Activated CD8-positive, alpha-beta memory T cell treated with anti-CD3 and anti-CD28 coated beads for 48 hours (primary cell): ENCODE measurements around the gene MLX.
A peak's percentile ranks its signal among the peaks of the same experiment; 100 is the strongest.

Experiments used
- DNase-seq, 3 experiments: peaks; one replicate each; pipeline ENCODE4 v3.0.0-alpha.2; 2020; ENCODE audit warnings: low read depth in 2 of 3, low spot score in 2 of 3

Gene MLX

GRCh38 chr17:42577532-42578281 is 10.8 kb downstream of the MLX start, which contains the start of gene PSMC3IP:
Gene PSMC3IP, minus strand, starts transcription at chr17:42577729. Its CDS starts 43 bp downstream, at chr17:42577686.
- peak; percentile 83 to 93 (median 88) for DNase-seq

- peak in 1 of 3 experiments; percentile 42 for DNase-seq
These were observed 11.5 kb downstream of the MLX start for GRCh38 chr17:42578282-42578869.

GRCh38 chr17:42579794-42580551 is 13.1 kb downstream of the MLX start:
- DNase-seq = no peak

DNA sequence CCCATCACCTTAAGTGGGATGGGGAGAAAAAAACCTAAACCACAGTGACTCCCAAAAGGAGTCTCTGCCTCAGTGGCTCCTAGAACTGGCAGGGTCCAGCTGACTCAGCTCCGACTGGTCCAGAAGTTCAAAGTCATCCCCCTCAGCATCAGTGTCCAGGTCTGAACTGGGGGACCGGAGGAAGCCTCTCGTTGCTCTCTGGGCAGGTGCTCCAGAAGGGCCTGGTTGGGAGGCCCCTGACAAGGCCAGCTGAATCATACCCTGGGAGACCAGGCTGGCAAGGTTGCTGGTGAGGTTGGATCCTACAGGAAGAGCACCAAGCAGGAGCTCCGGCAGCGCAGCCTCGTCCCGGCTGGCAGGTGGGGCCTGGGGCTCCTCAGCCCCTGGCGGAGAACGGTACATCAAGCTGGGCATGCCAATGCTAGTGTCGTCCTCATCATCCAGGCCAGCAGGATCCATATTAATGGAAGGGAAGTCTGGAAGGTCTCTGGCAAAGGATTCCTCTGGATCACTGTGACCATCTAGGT is 14.9 kb downstream of the MLX start:
- DNase-seq = no peak

- DNase-seq = no peak
These were observed 18.0 kb downstream of the MLX start for GRCh38 chr17:42584880-42585279.

GRCh38 chr17:42585353-42585752 is 18.5 kb downstream of the MLX start:
- DNase-seq = no peak

GRCh38 chr17:42586514-42587230 is 19.8 kb downstream of the MLX start:
- no peak for DNase-seq

DNA sequence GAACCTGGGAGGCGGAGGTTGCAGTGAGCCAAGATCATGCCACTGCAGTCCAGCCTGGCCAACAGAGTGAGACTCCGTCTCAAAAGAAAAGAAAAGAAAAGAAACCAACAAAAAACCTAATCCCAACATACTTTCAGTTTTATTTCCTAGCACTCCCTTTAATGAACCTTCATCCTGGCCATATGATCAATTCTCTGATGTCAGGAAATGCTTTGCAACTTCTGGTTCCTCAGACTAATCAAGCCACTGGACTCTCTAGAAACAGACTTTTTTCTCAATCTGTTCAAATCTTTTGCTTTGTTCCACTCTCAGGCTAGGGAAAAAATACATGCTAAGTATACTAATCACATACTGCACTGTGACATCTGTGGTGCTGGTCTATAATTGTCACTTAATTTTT is 24.0 kb downstream of the MLX start:
- no peak for DNase-seq

- DNase-seq = no peak
These were observed 24.5 kb downstream of the MLX start for GRCh38 chr17:42591411-42591810.

GRCh38 chr17:42596386-42596785 is 29.5 kb downstream of the MLX start:
- DNase-seq = no peak

DNA sequence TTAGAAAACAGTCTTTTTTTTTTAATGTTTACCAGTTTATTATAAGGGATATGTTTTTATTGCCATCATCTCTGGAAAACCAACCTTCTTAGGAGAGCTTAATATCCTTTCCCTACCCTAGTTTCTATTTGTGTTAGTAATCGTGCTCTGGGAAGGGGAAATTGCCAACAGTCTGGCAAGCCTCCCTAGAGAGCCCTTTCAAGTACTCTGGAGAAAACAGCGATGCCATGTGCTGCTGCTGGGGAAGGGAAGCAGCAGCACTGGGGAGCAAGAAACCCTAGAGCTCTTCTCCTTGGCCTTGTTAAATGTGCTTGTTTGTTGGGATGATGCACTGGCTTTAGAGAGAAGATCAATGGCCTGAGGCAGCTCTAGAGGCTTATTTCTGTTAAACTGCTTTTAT is 32.0 kb downstream of the MLX start:
- no peak for DNase-seq

DNA sequence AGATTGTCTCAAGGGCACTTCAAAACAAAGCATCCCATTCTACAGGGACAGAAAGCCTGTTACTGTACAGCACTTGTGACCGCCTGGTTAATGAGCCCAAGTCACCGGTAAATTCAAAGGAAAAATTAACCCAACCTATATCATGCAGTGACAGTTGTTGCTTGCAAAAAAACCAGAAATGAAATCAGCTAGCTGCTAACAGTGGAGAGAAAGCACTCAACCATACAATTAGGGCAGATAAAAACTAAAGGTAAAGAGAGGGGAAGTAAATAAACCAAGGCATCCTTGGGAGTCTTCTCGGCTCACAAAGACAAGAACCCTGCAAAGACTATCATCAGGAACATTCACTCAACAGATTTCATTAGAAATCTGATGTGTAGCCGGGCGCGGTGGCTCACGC is 36.4 kb downstream of the MLX start:
- no peak for DNase-seq

DNA sequence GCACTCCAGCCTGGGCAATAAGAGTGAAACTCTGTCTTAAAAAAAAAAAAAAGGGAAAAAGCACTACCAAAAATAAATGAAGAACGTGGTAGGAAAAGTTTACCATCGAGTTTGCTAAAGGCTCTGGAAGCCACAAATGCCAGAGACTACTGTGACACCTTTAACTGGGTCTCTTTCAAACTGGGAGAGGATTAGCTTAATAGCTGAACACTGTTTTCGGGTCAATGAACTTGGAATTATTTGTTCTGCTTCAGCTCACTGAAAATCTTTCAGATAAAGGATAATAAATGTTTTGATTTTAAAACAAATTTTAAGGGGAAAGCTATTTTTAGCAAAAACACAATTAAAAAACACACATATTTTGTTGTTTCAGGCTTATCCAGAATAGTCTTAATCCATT is 40.9 kb downstream of the MLX start:
- no peak for DNase-seq

DNA sequence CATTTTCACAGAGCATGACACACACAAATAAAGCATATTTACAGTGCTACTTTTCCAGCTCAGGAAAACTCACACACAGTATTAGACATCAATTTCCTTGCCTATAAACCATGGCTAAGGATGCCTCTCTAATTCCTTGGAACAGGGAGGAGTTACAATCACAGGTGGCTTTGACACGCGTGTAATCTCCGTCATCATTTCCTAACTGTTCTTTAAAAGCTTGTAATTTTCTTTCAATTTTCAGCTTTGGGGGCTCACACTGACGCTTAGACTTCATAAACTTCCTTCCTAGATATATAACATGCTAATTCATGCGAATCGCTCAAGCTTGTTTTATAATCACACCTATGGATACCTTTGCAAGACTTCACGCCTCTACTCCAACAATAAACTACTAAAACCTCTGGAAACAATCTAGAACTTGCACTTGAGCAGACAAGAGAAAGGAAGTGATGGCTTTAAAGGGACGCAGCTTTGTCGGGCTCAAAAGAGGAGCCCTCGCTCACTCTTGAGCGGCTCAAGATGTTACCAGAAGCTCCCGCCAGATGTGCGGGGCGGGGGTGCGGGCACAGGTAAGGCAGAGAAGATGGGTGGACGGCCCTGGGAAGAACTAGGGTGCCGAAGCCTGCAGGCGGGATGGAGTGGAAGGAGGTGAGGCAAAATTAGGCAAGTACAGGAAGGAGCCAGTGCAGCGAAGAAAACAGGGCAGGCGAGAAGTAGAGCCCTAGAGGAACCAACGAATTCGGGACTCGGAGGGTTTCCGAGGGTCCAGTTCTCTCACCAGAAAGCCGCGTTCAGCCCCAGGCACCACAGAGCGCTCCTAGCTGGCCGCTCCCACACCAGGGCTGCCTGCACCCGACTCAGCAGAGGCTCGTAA is 41.6 kb downstream of the MLX start:
- DNase-seq = no peak

- peak; percentile 86 to 100 (median 95) for DNase-seq
These were observed 42.4 kb downstream of the MLX start, which contains the start of the genes RETREG3 and TUBG1 for GRCh38 chr17:42609182-42609813. Gene RETREG3, minus strand, starts transcription at chr17:42609374. Its CDS starts 50 bp downstream, at chr17:42609324. Gene TUBG1, plus strand, starts transcription at chr17:42609683. Its CDS starts 55 bp downstream, at chr17:42609738.

DNA sequence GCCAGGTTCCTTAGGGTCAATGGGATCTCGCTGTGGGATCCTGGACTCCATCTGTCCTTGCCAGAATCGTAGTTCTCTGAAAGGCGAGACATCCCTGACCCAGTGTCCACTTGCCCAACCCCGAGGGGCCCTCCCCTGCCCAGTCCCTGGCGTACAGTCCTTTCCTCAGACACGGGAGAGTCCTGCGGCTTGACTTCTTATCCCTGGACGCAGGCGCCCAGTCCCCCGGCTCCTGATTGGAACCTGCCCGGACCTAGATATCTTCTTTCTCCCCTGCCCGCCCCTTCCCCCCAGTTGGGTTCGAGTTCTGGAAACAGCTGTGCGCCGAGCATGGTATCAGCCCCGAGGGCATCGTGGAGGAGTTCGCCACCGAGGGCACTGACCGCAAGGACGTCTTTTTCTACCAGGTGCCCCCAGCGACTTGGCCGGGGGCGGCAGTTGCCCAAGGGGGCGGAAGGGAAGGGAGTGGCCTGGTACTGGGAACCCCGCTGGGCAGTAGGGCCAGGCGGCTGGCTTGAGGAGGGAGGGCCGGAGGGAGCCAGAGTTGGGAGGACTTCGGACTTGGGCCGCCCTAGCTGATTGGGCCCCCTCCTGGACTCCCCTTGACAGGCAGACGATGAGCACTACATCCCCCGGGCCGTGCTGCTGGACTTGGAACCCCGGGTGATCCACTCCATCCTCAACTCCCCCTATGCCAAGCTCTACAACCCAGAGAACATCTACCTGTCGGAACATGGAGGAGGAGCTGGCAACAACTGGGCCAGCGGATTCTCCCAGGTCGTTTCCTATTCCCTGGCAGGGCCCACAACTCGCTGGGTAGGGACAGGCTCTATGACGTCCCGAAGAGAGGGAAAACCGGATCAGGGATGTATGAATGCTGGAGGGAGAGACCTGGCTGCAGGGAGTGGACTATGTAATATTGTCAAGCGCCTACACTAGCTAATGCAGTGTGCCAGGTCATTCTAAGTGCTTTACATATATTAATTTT is 43.2 kb downstream of the MLX start:
- peak in 1 of 3 experiments; percentile 17 for DNase-seq

DNA sequence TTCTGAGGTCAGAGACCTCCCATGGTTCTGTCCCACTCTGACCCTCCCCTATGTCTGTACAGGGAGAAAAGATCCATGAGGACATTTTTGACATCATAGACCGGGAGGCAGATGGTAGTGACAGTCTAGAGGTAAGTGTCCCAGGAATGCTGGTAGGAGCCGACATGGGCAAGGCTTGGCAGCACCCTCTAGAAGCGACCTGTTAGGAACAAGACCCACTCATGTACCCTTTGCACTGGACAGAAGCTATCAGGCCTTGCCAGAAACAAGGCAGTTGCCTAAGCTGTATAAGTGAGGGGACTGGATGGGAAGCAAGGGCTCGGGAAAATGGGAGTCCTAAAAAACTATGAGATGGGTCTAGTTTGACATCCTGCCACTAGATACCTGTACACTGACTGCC is 45.1 kb downstream of the MLX start:
- DNase-seq = no peak

GRCh38 chr17:42613699-42614295 is 46.9 kb downstream of the MLX start:
- DNase-seq = no peak
